ENCODE measurements around the gene C16orf46.
"Not testable (repeated sequence)": the region's sequence is repeated elsewhere in the genome, so short reads cannot be mapped to it uniquely, and the experiment has no call there.

The C16orf46 gene

DNA sequence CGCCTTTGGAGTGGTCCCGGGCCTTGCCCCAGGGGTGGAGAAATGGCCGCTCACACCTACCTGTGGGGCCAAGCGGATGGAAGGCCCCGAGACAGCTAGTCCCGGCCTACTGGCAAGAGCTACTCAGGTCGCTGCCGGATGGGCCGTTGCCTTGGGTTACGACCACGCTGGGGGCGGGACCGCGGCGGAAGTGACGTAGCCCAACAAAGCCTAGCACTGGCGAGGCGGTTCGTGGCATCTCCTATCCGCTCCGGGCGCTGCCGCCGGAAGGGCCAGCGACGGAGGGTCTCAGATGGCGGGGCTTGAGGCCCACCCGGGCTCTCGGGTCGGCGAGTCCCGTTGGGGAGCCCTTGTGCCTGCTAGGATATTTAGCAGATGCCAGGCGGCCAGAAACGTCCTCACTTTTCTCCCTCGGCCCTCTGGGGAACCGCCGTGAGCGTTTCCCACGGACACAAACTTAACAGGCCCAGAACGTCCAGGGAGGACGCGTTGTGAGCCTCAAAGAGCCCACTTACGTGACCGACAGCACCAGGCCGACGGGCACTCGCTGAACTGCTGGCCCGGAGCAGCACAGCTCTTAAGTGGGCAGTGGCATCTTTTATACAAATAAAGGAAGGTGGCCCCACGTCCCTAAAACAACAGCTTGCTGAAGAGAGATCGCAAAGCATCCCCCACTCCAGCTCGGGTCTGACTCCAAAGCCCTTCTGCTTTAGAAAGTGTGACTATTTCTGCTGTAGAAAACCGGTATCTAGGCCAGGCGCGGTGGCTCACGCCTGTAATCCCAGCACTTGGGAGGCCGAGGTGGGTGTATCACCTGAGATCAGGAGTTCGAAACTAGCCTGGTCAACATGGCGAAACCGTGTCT, at the start of gene C16orf46:
C16orf46 (minus strand) TSS at position 163 of the 865 bp plus-strand sequence. CDS start 13,283 bp downstream, outside the sequence.
- Mint-ChIP-seq H3K9me3 (no peaks in the 10 kb centered on the region), H3K4me3 (no peak within 1 kb of the TSS), H3K27me3 (ENCODE audit: low read depth) (peaks cover 5% of the 10 kb centered on the region), H3K27ac (no peak within 1 kb of the TSS), H3K36me3 (ENCODE audit: low read depth) (no peaks in the 10 kb centered on the region), H3K4me1 (ENCODE audit: low read depth) (peaks cover 4% of the 10 kb centered on the region)

GRCh38 chr16:81123092-81123852, 46.2 kb upstream of the C16orf46 start:
- H3K36me3 Mint-ChIP-seq (ENCODE audit: low read depth) = no peaks in the 10 kb centered on the region
- H3K4me3 Mint-ChIP-seq = no peak overlapping the region
- H3K27ac Mint-ChIP-seq = no peak overlapping the region
- H3K27me3 Mint-ChIP-seq (ENCODE audit: low read depth) = no peaks in the 10 kb centered on the region
- no peaks in the 10 kb centered on the region for H3K9me3 Mint-ChIP-seq
- no peaks in the 10 kb centered on the region for H3K4me1 Mint-ChIP-seq (ENCODE audit: low read depth)

DNA sequence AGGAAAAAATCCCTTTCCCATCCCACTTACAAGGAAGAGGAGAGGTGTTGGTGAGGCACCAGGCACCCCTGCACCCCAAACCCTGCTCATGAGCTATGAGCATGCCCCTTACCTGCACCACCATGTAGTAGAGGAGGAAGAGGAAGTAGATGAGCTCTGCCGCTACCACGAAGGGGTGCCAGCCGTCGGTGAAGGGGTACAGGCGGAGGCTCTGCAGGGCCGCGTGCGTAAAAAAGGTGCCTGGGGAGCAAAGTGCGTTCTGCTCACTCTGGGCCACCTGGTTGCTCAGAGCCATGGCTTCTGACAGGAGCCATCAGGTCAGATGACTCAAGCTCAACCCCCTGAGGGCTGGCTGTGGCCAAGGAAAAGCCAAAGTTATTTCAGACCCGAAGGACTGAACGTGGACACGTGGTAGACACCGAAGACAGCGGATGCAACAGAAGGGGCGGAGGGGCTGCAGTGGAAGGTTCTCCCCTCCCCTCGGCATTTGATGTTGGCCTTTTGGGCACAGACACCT, 44.5 kb upstream of the C16orf46 start:
- Mint-ChIP-seq H3K4me3 (no peak overlapping the region), H3K9me3 (no peaks in the 10 kb centered on the region), H3K27me3 (ENCODE audit: low read depth) (no peaks in the 10 kb centered on the region), H3K27ac (no peak overlapping the region), H3K4me1 (ENCODE audit: low read depth) (no peaks in the 10 kb centered on the region), H3K36me3 (ENCODE audit: low read depth) (no peaks in the 10 kb centered on the region)

DNA sequence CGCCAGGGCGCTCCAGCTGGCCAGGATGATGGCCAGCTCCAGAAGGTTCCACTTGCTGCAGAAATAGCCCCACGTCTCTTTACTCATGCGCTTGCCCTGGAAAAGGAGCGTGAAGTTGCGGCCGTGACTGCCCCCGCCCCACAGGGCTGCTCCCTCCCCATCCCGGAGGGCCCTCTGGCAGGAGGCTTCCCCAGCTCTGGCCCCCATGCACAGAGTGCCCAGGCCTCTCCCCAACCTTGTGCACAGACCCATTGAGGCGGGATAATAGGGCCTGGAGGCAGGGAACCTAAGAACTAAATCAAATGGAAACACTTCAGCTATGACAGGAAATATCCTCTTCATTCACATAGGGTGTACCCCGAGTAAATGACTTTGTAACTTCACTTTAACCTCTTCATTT, 40.4 kb upstream of the C16orf46 start:
- Mint-ChIP-seq H3K27me3 (ENCODE audit: low read depth) (no peaks in the 10 kb centered on the region), H3K4me1 (ENCODE audit: low read depth) (no peaks in the 10 kb centered on the region), H3K36me3 (ENCODE audit: low read depth) (no peaks in the 10 kb centered on the region), H3K4me3 (no peak overlapping the region), H3K27ac (no peak overlapping the region), H3K9me3 (no peaks in the 10 kb centered on the region)

DNA sequence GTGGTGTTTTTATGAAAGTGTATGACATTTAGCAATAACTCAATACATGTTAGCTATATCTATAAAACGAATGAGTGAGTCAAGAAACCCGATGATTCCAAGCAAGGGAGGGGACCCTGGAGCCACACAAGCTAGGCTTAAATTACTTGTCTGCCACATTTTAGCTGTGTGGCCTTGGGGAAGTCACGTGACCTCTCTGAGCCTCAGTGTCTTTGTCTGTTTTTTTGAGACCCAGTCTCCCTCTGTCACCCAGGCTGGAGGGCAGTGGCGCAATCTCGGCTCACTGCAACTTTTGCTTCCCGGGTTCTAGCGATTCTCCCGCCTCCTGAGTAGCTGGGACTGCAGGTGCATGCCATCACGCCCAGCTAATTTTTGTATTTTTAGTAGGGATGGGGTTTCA, 39.2 kb upstream of the C16orf46 start:
- H3K4me3 Mint-ChIP-seq = no peak overlapping the region
- H3K4me1 Mint-ChIP-seq (ENCODE audit: low read depth) = no peaks in the 10 kb centered on the region
- no peaks in the 10 kb centered on the region for H3K27me3 Mint-ChIP-seq (ENCODE audit: low read depth)
- H3K9me3 Mint-ChIP-seq = no peaks in the 10 kb centered on the region
- no peak overlapping the region for H3K27ac Mint-ChIP-seq
- H3K36me3 Mint-ChIP-seq (ENCODE audit: low read depth) = no peaks in the 10 kb centered on the region

GRCh38 chr16:81112453-81112852, 35.4 kb upstream of the C16orf46 start:
- Mint-ChIP-seq H3K27ac (no peak overlapping the region), H3K36me3 (ENCODE audit: low read depth) (no peaks in the 10 kb centered on the region), H3K4me3 (no peak overlapping the region), H3K27me3 (ENCODE audit: low read depth) (no peaks in the 10 kb centered on the region), H3K9me3 (no peaks in the 10 kb centered on the region), H3K4me1 (ENCODE audit: low read depth) (no peaks in the 10 kb centered on the region)

DNA sequence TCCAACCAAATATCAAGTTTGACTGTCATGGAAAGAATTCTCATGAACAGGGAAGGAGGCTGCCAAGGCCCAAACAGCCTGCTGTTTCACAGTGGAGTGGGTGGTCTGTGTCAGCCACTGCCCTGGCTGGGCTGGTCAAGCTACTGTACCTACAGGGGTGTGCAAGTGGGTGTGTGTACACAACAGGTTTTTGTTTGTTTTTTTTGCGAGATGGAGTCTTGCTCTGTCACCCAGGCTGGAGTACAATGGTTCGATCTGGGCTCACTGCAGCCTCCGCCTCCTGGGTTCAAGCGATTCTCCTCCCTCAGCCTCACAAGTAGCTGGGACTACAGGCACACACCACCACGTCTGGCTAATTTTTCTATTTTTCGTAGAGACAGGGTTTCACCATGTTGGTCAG, 32.2 kb upstream of the C16orf46 start:
- not testable (repeated sequence) for H3K4me3 Mint-ChIP-seq; H3K27ac Mint-ChIP-seq; H3K36me3 Mint-ChIP-seq (ENCODE audit: low read depth); H3K4me1 Mint-ChIP-seq (ENCODE audit: low read depth); H3K9me3 Mint-ChIP-seq; H3K27me3 Mint-ChIP-seq (ENCODE audit: low read depth)

DNA sequence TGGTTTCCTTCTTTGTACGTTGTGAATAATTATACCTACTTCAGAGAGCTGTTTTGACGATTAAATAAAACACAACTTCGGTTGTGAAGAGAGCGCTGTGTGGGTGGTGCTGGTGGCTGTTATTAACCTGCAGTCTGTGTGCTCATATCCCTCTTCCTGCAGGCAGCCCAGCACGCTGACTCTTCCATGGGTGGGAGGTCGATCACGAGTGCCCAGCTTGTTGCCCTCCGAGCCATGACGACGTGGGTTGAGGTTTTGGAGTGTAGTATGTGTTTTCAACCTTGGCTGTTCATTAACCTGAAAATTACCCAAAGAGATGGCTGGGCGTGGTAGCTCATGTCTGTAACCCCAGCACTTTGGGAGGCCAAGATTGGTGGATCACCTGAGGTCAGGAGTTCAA, 30.5 kb upstream of the C16orf46 start:
- Mint-ChIP-seq H3K36me3 (ENCODE audit: low read depth) (no peaks in the 10 kb centered on the region), H3K27me3 (ENCODE audit: low read depth) (no peaks in the 10 kb centered on the region), H3K4me1 (ENCODE audit: low read depth) (no peaks in the 10 kb centered on the region), H3K9me3 (no peaks in the 10 kb centered on the region), H3K4me3 (no peak overlapping the region), H3K27ac (no peak overlapping the region)

DNA sequence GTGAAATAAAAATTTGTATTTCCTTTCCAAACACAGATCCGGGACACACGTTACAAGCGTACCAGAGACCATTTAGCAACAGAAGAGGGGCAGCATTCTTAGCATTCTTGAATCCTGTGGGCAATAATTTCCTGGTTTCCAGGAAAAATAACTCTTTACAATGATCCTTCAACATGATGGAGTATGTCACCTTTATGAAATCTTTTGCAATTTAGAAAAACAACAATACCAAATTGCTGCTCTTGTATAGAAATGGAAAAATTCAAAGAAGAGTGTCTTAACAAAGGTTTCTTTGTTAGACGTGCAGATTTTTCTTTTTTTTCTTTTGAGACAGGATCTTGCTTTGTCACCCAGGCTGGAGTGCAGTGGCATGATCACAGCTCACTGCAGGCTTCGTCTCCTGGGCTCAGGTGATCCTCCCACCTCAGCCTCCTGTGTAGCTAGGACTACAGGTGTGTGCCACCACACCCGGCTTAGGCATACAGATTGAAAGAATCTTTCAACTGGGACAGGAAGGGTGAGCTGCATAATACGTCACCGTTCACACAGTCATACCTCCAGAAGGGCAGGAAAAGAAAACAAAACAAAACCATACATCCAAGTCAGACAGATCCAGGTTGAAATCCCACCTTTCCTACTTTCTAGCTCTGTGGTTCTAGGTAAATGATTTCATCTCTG, 29.9 kb upstream of the C16orf46 start:
- H3K9me3 Mint-ChIP-seq = no peaks in the 10 kb centered on the region
- no peak overlapping the region for H3K4me3 Mint-ChIP-seq
- no peak overlapping the region for H3K27ac Mint-ChIP-seq
- no peaks in the 10 kb centered on the region for H3K27me3 Mint-ChIP-seq (ENCODE audit: low read depth)
- no peaks in the 10 kb centered on the region for H3K4me1 Mint-ChIP-seq (ENCODE audit: low read depth)
- no peaks in the 10 kb centered on the region for H3K36me3 Mint-ChIP-seq (ENCODE audit: low read depth)

GRCh38 chr16:81105946-81106345, 28.9 kb upstream of the C16orf46 start:
- H3K36me3 Mint-ChIP-seq (ENCODE audit: low read depth) = no peaks in the 10 kb centered on the region
- H3K4me1 Mint-ChIP-seq (ENCODE audit: low read depth) = no peaks in the 10 kb centered on the region
- H3K9me3 Mint-ChIP-seq = no peaks in the 10 kb centered on the region
- H3K27ac Mint-ChIP-seq = no peak overlapping the region
- no peaks in the 10 kb centered on the region for H3K27me3 Mint-ChIP-seq (ENCODE audit: low read depth)
- H3K4me3 Mint-ChIP-seq = no peak overlapping the region

GRCh38 chr16:81101702-81102101, 24.7 kb upstream of the C16orf46 start:
- Mint-ChIP-seq H3K9me3 (no peaks in the 10 kb centered on the region), H3K4me1 (ENCODE audit: low read depth) (no peaks in the 10 kb centered on the region), H3K4me3 (no peak overlapping the region), H3K36me3 (ENCODE audit: low read depth) (no peaks in the 10 kb centered on the region), H3K27me3 (ENCODE audit: low read depth) (no peaks in the 10 kb centered on the region), H3K27ac (no peak overlapping the region)

DNA sequence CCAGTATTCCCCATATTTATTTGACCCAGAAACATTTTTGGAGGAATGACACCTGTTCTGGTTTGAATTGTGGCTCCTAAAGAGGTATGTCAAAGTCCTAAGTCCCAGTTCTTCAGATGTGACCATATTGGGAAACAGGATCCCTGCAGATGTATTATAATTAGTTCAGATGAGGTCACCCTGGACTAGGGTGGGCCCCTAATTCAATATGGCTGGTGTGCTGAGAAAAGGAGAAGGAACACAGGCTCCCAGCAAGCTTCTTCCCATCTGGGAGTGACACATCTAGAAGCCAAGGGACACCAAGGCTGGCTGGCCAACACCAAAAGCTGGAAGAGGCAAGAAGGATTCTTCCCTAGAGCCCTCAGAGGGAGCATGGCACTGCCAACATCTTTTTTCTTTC, 22.9 kb upstream of the C16orf46 start:
- Mint-ChIP-seq H3K9me3 (no peaks in the 10 kb centered on the region), H3K27me3 (ENCODE audit: low read depth) (no peaks in the 10 kb centered on the region), H3K4me1 (ENCODE audit: low read depth) (peaks cover 5% of the 10 kb centered on the region), H3K27ac (no peak overlapping the region), H3K4me3 (no peak overlapping the region), H3K36me3 (ENCODE audit: low read depth) (no peaks in the 10 kb centered on the region)

GRCh38 chr16:81097230-81097629, 20.2 kb upstream of the C16orf46 start:
- no peak overlapping the region for H3K27ac Mint-ChIP-seq
- H3K27me3 Mint-ChIP-seq (ENCODE audit: low read depth) = no peaks in the 10 kb centered on the region
- H3K4me3 Mint-ChIP-seq = no peak overlapping the region
- H3K9me3 Mint-ChIP-seq = no peaks in the 10 kb centered on the region
- no peaks in the 10 kb centered on the region for H3K36me3 Mint-ChIP-seq (ENCODE audit: low read depth)
- peaks cover 6% of the 10 kb centered on the region for H3K4me1 Mint-ChIP-seq (ENCODE audit: low read depth)

DNA sequence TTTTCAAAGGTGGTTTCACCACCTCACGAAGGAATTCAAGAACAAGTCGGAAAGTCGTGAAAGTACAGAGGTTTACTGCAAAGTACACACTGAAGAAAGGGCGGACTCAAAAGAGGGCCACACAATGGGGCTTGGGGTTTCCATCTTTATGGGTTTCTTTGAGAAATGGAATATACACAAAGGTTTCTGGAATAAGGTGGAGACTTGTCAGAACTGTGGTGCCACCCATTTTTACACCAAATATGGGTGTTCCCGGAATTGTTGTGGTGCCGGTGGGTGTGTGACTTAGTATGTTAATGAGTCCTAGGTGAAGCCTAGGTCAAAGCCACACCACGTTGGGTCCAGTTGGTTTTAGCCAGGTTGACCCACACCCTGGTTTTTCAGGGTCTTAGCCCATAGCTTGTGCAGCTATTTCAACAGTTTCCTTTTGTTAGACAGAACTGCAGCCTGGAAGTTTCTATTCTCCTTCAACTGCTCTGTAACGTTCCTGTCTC, 19.7 kb upstream of the C16orf46 start:
- Mint-ChIP-seq H3K4me3 (peak overlapping the region; percentile 45), H3K27me3 (ENCODE audit: low read depth) (no peaks in the 10 kb centered on the region), H3K4me1 (ENCODE audit: low read depth) (peaks cover 6% of the 10 kb centered on the region), H3K36me3 (ENCODE audit: low read depth) (no peaks in the 10 kb centered on the region), H3K9me3 (no peaks in the 10 kb centered on the region), H3K27ac (peak overlapping the region; percentile 11)
